ENCODE data around the gene ST6GAL1.

GRCh38 chr3:186964616-186965015 lies 34.3 kb downstream of the ST6GAL1 start:
- no peak for TF ChIP-seq CTCF (conservative IDR thresholded peaks at IDR 0.05)
- TF ChIP-seq ZFX (IDR thresholded peaks at IDR 0.05) = no peak
